GM21360 (cell line): ENCODE results near the gene PNPLA2.

ENCODE experiments used
- ATAC-seq: cut with Tn5 transposase; IDR thresholded peaks from one replicate; pipeline ENCODE4 v1.9.1; 2021; ENCODE audit warnings: mild to moderate bottlenecking, moderate library complexity; ENCODE audit not compliant: unreplicated experiment

The PNPLA2 gene

GRCh38 chr11:829847-830294, 11.2 kb downstream of the PNPLA2 start:
- no peak for ATAC-seq

- no peak for ATAC-seq
These were observed 11.8 kb downstream of the PNPLA2 start for GRCh38 chr11:830295-831117.

GRCh38 chr11:831118-831864, 12.6 kb downstream of the PNPLA2 start:
- no peak for ATAC-seq

GRCh38 chr11:831961-832528, 13.3 kb downstream of the PNPLA2 start:
- ATAC-seq = no peak

GRCh38 chr11:832529-833113, 13.9 kb downstream of the PNPLA2 start, which contains the start of gene CD151:
Gene CD151, plus strand, starts transcription at chr11:832952. Its CDS starts 3,118 bp downstream, at chr11:836070.
- ATAC-seq = no peak

GRCh38 chr11:833114-833791, 14.5 kb downstream of the PNPLA2 start:
- ATAC-seq = no peak

- ATAC-seq = no peak
These were observed 15.2 kb downstream of the PNPLA2 start for GRCh38 chr11:833849-834311.

GRCh38 chr11:834371-835316, 15.9 kb downstream of the PNPLA2 start:
- ATAC-seq = no peak

GRCh38 chr11:836274-836673, 17.6 kb downstream of the PNPLA2 start:
- no peak for ATAC-seq

- ATAC-seq = no peak
These were observed 18.0 kb downstream of the PNPLA2 start for GRCh38 chr11:836700-837099.

- ATAC-seq = no peak
These were observed 18.7 kb downstream of the PNPLA2 start for GRCh38 chr11:837189-837989.

- no peak for ATAC-seq
These were observed 19.2 kb downstream of the PNPLA2 start for GRCh38 chr11:837990-838307.

GRCh38 chr11:838441-839279, 19.9 kb downstream of the PNPLA2 start:
- no peak for ATAC-seq

- ATAC-seq = no peak
These were observed 20.5 kb downstream of the PNPLA2 start for GRCh38 chr11:839280-839623.

- ATAC-seq = no peak
These were observed 21.3 kb downstream of the PNPLA2 start for GRCh38 chr11:839875-840617.

GRCh38 chr11:841981-842369, 23.3 kb downstream of the PNPLA2 start:
- no peak for ATAC-seq

- ATAC-seq = peak; percentile 63
These were observed 23.8 kb downstream of the PNPLA2 start, which contains the start of the genes POLR2L and TSPAN4 for GRCh38 chr11:842370-843002. Gene POLR2L, minus strand, starts transcription at chr11:842529. Its CDS starts 21 bp downstream, at chr11:842508. Gene TSPAN4, plus strand, starts transcription at chr11:842852. Its CDS starts 7,453 bp downstream, at chr11:850305.
